Measurements from ENCODE around the gene EVA1A.

Gene EVA1A

DNA sequence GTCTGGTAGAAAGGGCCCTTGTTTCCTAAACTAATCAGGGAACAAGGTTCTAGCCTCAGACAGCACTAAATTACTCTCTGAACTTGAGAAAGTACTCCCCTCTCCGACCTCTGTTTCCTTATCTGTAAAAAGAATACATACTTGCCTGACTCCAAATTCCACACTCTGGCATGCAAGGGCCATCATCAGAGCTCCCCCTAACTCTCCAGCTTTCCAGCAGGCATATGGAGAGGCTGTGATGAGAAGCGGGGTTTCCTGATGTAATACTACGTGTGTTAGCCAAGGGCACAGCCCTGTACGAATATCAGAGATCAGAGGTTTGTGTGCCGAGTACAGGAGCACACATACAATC is 1.8 kb upstream of the EVA1A start:
- DNase-seq (ENCODE audit: low read depth) = peak; percentile 24

DNA sequence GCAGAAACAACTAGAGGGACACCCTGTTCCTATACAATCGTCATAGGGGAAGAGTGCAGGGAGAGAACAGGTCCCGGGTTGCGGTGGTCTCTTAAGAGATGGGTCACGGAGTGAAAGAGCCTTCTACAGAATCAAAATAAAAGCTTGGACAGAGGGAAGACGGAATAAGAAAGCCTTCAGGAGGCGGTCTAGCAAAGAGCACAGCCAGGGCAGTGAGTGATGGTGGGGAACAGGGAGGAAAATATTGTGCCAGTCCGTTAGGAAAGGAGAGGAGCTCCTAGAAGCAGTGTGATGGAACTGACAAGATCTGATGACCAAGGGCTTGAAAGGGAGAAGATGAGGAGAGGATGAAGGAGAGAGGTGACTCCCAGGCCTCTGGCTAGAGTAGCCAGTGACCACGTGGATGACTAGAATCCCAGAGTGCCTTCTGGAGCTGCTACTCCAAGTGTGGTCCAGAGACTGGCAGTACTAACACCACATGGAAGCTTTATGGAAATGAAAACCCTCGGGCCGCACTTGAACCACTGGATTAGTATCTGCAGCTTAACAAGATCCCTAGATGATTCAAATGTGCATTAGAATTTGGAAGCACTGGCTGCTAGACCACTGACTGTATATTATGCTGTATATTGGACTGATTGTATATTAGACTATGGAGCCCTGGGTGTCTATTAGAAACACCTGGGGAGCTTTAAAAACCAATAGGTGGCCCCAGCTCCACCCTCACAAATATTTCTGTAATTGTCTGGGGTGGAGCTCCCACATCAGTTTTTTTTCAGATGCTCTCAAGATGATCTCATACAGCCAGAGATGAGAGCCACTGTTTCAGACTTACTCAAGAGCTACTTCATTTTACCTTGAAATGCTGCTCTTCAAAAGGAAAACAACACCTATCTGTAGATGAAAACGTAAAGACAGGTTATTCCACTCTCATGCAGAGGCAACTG is 1.1 kb upstream of the EVA1A start:
- no peak for DNase-seq (ENCODE audit: low read depth)

DNA sequence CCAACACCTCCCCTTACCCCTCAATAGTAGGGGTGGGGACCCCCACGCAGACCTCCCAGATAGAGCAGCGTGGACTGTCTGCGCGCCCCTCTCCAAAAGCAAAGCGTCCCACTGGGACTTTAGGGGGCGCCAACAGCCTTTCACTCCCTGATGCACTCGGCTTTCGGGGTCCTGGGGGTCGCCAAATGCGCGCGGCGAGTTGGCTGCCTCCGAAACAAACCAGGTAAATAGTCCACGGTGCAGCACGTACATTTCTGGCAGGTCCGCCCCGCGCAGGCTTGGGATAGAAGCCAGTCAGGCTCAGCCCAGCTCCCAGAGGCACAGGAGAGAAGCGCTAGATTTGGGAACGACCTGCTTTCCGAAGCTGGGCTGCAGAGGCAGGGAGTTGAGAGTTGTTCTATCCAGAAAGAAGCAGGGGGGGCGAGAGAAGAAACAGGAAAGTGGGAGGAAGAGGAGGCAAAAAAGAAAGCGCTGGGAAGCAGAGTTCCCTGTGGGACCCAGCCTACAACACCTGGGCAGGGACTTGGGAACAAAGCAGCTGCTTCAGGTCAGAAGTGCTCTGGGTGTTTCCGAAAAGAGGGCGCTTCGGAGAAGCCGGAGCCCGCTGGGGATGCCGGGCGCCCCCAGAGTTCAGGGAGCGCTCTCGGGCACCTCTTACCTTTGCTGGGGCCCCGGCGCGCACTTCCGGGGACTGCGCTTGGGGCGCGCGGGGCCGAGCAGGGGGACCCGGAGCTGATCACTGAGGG is 544 bp downstream of the EVA1A start:
- DNase-seq (ENCODE audit: low read depth) = no peak

DNA sequence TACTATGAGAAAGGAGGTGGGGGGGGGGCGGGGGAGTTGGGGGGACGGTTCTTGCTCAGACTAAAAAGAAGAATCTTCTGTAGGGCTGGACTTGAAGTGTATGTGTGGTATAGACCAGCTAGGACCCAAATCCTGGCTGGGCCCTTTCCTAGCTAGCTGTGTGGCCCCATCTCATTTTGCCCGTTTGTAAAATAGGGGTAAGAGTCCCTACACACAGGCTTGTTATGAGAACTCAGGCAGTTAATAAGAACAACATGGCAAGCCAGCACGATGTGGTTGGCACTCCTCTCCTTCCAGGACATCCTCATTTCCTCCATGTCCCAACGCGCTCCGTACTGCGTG is 1.1 kb downstream of the EVA1A start:
- DNase-seq (ENCODE audit: low read depth) = no peak

DNA sequence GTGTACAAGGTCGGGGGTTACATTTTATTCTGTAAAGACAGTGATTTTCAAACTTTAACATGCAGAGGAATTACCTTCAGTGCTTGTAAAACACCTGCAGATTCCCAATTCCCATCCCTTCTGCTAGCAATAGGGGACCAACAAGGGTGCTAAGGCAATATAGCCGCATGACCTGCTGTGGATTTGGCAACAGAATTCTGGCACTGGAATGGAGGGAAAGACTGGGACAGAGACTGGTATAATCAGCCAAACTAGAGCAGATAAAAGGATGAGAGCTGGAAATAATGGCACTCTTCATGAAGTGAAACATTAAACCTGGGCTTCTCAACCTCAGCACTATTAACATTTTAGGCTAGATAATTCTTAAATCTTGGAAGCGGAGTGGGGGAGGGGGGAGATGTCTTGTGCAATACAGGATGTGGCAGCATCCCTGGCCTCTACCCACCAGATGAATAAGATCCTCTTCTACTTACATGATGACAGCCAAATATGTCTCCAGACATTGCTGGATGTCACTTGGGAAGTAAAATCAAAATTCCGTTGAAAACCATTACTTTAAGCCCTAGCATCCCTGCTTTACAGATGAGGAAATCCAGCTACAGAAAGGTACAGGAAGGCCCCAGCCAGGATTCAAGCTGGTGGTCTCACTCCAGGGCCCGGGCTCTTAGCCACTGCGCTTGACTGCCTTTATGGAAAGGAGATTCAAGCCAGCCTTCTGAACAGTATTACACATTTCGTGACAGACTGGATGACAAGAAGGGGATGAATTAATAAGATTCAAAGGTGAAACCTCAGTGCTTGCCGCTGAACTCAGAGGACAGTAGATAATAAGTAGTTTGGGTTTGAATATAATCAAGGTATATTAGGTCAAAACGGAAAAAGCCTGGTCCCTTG is 1.7 kb downstream of the EVA1A start:
- DNase-seq (ENCODE audit: low read depth) = no peak

DNA sequence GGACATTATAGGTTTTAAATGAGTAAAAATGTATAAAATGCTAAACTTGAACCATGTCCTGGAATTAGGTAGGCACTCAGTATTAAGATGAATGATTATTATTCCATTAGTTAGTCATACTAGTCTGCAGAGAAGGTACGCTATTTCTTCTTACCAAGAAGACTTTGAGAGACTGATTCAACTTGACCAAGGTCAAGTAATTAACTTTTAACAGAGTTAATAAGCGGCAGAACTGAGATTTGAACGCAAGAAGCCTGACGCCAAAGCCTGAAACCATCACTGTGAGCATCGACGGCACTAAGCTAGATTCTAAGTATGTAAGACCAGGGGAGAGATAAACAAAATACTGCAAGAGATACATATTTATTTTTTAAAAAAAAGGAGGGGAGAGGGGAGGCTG is 2.6 kb downstream of the EVA1A start:
- no peak for DNase-seq (ENCODE audit: low read depth)

DNA sequence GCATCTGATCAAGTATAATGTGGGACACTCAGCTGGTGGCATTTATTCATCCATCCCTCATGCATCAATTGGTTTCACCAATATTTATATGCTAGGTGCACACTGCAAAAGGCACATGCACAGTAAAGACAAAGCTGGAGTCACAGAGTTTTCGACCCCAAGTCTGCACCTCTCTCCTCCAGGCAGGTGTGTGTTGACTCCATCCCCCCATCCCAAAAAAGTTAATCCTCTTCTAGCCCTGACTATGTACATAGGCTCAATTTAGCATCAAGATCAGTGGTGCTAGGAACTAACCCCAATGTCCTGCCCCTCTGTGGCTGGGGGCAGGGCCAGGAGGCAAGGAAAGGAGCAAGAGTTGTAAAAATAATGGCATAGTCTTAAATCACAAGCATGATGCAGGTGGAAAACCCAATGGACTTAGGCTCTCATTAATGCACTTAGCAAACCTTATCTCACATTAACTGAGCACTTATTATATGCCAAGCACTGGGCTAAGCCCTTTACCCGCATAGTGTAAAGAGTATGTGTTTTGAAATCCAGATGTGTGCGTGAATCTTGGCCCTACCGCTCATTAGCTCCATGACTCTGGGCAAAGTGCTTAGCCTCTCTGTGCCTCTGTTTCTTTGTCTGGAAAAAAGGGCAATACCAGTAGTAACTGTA is 3.1 kb downstream of the EVA1A start:
- no peak for DNase-seq (ENCODE audit: low read depth)

DNA sequence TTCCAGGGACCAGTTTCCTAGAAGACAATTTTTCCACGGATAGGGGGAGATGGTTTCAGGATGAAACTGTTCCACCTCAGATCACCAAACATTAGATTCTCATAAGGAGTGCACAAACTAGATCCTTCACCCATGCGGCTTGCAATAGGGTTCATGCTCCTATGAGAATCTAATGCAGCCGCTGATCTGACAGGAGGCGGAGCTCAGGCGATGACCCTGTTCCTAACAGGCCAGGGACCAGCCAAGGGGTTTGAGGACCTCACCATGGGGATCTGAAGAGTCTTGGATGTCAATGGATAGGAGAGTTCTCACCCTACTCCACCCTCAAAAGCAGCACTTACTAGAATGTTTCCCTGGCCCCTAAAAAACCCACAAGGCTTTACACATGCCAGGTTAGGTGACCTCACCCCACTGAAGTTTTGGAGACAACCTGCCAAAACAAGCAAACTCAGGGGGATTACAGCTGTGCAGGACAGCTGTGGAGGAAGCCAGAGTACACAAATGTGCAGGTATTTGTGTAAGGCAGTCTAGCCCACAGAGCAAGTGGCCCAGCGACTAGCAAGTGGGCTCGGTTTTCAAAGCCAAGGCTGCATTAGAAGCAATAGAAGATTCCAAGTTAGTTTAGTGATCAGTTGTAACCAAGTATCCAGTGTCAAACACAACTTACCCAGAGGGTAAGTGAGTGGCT is 3.9 kb downstream of the EVA1A start:
- no peak for DNase-seq (ENCODE audit: low read depth)

DNA sequence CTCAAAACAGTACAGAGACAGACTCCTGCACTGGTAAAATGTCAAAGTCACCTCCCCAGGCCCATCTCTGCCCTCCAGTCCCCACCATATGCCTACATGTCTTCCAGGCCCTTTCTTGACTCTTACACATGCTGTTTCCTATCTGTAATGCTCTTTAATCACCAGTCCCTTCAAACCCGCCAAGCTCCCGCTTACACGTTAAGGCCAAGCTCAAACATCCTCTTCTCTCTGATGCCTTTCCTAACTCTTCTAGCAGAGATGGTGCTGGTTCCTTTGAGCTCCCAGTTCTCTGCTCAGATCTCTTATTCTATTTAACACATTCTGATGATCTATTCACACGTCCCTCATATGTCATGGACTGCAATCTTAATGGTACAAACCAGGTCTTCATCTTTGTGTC is 5.0 kb downstream of the EVA1A start:
- DNase-seq (ENCODE audit: low read depth) = no peak

DNA sequence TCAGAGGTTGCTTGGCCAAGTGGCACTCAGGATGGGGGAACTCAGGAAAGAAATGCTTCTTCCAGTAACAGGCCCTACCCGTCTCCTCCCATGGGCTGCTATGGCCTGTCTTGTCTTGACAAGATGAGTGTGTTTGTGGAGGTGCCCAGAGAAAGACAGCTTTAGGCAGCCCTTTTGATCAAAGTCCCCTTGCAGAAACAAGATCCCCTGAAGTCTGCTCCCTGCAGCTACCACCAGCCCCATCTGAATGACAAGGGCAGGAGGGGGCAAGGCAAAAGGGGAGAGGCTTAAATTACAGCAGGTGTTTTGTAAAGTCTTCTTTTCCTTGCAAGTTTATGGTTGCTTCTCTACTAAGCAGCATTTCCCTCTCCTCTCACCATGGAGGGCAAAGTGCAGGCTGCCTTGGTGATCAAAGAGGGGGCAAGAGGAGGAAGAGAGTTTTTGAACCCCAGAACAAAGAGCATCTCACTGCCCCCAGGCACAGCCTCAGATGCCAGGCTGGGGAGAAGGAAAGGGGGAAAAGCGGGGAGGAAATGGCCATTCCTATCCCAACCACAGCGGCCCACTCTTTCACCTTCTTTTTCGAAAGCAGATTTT is 6.7 kb downstream of the EVA1A start:
- no peak for DNase-seq (ENCODE audit: low read depth)

DNA sequence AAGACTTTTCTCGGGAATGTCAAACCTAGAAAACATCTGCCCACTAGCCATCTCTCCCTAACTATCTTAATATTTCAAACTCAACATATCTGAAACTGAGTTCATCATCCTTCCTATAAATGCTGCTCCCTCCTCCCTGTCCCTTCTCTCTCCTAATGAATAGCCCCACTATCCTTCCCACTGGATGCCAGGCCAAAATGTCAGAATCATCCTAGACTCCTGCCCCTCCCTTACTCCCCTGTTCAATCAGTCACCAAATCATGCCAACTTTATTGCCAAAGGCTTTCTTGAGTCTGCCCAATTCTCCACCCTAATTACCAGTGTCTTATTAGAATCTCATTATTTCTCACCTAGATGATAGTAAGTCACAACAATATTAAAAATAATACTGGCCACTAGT is 8.5 kb downstream of the EVA1A start:
- DNase-seq (ENCODE audit: low read depth) = no peak

DNA sequence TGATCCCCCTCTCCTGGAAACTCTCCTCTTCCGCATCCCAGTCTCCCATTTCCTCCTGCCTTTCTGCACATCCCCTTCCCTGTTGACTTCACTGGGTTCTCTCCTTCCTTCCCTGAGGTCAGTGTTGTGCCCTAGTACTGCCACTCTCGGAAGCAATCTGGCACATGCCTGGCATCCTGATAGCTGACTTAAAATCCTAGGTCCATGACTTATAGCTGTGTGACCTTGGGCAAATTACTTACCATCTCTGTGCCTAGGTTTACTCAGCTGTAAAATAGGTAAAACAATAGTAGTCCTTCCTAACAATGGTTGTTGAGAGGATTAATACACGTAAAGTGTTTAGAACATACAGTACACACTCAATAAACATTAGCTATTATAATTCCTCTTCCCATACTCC is 9.3 kb downstream of the EVA1A start:
- no peak for DNase-seq (ENCODE audit: low read depth)

DNA sequence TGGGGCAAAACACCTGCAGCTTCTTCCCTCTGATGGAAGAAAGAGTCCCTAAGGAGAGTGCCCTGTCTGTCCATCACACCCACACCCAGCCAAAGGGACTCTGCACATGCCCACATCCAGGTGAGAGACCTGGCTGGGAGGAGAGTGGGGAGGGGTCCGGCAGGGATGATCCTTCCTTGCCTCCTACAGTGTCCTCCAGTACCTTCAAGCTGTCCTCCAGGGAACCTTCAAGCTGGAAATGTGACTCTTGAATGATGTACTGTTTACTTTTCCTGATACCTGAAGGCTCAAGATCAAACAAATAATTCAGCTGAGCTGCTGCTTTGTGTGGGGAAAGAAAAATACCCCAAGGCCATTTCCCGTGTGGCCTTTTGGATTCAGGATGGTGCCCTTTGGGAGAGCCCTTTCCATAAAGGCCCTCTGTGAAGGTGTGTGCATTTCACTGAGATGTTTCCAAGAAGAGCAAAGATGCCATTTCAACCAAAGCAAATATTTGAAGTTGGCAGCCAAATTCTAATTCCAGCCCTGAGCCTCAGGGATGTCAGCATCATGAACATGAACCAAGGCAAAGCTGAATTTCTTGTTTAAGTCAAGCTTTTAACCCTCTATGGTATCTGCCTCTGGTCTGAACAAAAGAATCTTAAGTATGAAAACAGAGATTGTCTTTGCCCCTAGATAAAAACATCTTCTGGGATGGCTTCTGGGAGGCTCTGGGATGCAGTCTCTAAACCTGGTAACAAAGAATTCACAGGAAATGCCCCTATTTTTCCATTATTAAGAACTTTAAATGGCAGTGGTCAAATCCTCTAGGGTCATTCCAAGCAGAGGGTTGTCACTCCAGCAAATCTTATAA is 11.1 kb downstream of the EVA1A start:
- DNase-seq (ENCODE audit: low read depth) = no peak

DNA sequence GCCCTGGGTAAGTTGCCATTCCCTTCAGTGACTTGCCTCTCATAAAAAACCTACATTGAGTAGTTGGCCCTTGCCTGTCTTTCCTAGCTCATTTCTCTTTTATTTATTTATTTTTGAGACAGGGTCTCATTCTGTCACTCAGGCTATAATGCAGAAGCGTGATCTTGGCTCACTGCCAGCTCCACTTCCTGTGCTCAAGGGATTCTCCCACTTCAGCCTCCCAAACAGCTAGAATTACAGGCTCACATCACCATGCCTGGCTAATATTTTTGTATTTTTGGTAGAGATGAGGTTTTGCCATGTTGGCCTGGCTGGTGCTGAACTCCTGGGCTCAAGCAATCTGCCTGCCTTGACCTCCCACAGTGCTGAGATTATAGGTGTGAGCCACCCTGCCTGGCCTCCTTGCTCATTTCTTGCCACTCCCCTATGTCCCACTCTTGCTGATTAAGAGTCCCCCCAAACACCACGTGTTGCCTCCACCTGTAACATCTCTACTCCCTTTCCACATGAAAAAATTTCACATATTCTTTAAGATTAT is 12.6 kb downstream of the EVA1A start:
- no peak for DNase-seq (ENCODE audit: low read depth)

DNA sequence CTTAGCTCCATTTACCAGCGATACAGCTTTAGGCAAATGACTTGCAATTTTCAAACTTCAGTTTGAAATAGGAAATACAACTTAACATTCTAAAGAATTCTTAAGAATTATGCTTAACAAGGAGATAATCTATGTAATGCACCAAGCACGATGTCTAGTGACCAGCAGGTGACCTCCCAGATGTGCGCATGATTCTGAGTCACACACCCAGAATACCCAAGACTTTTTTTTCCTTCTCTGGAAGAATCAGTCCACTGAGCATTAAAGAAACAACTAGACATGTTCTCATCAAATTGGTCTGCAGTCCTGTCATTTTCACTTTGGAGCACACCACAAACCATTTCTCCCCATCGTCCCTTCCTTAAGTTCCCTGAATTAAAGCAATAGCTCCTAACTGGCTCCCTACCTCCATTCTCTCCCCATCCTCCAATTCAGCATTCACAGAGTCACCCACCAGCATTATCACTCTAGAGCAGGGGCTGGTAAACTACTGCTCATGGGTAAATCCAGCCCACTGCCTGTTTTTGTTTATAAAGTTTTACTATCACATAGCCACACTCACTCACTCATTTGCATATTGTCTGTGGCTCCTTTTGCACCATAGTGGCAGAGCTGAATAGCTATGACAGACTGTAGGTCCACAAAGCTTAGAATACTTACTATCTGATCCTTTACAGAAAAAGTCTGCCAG is 13.2 kb downstream of the EVA1A start:
- peak; percentile 32 for DNase-seq (ENCODE audit: low read depth)

DNA sequence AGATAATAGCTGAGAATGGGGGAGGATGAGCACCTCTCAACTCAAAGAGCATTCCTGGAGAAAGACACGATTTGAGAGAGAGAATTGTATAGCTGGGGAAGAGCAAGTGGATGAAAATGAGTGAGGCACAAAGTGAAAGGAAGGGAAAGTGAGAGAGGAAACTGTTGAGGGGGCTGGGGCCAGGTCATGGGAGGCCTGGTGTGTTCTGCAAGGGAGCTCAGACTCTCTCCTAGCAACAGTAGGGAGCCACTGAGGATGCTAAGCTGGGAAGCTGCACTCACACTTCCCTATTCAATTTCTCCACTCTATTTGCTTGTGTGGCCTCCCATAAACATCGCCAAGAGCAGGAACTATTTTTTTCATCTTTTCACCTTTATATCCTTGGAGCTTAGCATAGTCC is 14.8 kb downstream of the EVA1A start:
- DNase-seq (ENCODE audit: low read depth) = no peak

DNA sequence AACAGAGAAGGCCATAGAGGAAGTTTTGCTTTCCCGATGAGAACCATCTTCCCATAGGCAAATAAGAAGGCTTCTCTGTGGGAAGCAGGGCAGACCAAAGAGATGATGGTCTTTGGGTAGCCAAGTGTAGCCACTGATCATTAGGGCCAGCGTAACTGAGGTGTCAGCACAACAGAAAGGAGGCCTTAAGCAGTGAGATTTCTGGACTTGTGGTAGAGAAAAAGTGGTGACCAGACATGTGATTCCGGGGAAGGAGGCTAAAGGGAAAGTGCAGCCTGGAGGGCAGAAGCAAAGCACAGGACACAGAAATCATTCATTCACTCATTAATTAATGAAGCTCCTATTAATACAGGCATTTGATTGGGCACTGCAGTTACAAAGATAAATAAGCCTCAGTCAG is 15.4 kb downstream of the EVA1A start:
- DNase-seq (ENCODE audit: low read depth) = no peak

DNA sequence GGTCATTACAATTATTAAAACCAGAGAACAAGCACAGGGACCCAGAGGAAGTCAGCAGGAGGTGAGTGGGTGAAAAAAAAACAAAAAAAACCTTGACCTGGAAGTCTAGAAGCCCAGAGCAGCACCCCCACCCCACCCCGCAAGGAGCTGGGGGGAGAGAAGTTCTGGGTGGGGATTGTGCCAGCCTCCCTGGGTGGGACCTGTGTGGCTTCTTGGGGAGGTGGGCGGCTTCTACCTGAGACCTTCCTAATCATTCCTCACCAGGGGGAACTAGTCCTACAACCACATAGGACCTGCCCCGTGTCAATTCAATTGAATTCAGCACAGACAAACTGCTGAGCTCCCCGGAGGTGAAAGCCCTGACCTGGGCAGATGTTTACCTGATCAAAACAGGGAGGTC is 17.3 kb downstream of the EVA1A start:
- DNase-seq (ENCODE audit: low read depth) = no peak

DNA sequence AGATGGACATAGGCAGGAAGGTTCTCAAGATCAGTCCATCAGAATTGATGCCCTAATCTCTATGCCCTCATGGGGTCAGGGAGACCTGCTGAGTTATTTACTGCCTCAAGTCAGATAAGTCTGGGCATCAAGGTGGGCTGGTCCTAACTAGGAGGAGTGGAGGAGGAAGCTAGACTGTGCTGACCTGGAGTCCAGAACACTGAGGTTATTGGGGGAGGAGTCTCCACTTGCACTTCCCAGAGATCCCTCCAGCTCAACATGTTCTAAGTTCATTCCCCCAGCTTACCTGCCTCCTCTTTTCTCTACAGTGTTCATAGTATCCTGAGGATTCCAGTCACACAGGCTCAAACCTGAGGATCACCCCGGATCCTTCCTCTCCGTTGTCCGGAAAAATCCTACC is 19.3 kb downstream of the EVA1A start:
- no peak for DNase-seq (ENCODE audit: low read depth)
